HFF-Myc (cell line): ENCODE results near the gene INPP5A.
"Not testable (repeated sequence)": the region's sequence is repeated elsewhere in the genome, so short reads cannot be mapped to it uniquely, and the experiment has no call there.

ENCODE experiments used
- DNase-seq: peaks from one replicate; pipeline ENCODE4 v3.0.0-alpha.2; 2011; ENCODE audit warnings: low read depth; ENCODE audit errors: extremely low read depth
- H3K4me3 ChIP-seq: replicated peaks from 2 replicates; pipeline ENCODE4 v1.5.1; 2011; ENCODE audit warnings: low read depth, mild to moderate bottlenecking, control low read depth, low read length
- TF ChIP-seq, protein P1 (sequence below): IDR thresholded peaks from 2 replicates; pipeline ENCODE4 v1.5.1; 2012; ENCODE audit warnings: mild to moderate bottlenecking, low read depth, low read length, control low read depth; ENCODE audit errors: missing control alignments

Gene INPP5A

DNA sequence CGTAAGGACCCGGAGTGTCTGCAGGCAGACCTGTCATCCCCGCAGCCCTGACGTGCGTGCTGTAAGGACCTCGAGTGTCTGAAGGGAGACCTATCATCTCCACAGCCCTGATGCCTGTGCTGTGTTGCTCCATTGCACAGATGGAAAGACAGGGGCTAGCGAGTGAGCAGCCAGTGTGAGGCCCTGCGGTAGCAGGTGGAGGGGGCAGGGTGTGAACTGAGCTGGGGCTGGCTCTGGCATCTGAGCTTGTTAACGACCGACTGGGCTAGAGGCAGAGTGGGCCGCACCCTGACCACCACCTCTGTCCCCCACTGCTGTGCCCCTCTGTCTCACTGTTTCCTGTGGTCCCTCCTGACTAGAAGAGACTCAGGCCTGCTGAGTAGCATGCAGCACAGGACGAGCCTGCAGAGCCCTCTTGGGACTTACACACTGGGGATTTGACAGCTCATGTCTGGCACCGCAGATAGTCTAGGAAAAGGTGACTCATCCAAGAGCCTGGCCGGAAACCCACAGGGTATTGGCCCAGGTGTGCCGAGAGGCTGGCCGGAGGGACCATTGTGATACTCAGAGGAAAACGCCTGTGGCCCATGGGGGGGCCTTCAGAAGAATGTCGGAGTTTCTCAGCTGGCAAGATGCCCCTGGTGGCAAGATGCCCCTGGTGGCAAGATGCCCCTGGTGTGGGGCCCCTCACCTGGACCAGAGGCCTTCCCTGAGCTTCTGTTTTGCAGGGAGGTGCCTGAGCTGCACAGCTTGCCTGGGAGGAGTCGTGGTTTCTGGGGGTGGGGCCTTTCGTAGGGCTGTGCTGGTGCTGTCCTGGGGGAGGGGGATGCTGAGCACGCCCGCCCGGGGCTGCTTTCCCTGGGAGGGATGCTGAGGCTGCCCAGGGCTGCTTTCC is 34.3 kb downstream of the INPP5A start:
- peak; percentile 73 for DNase-seq
- H3K4me3 ChIP-seq = no peak overlapping the region
- TF ChIP-seq, protein P1, sequence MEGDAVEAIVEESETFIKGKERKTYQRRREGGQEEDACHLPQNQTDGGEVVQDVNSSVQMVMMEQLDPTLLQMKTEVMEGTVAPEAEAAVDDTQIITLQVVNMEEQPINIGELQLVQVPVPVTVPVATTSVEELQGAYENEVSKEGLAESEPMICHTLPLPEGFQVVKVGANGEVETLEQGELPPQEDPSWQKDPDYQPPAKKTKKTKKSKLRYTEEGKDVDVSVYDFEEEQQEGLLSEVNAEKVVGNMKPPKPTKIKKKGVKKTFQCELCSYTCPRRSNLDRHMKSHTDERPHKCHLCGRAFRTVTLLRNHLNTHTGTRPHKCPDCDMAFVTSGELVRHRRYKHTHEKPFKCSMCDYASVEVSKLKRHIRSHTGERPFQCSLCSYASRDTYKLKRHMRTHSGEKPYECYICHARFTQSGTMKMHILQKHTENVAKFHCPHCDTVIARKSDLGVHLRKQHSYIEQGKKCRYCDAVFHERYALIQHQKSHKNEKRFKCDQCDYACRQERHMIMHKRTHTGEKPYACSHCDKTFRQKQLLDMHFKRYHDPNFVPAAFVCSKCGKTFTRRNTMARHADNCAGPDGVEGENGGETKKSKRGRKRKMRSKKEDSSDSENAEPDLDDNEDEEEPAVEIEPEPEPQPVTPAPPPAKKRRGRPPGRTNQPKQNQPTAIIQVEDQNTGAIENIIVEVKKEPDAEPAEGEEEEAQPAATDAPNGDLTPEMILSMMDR = no peak

DNA sequence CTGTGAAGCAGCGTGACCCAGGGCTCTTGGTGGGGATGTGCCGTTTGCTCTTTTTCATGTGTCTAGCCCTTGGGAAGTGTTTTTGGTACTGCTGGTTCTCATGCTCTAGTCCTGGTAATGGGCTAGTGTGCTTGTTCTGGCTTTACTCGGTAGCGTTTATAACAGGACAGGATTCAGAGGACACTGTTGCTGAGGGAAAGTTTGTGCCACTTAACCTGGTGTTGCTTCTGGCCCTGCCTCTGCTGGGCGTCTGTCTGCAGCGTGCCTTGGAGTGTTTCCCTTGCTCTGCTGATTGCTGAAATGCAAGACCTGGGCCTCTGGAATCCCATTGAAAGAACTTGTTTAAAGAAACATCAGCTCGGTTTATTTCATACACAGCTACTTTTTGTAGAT is 35.0 kb downstream of the INPP5A start:
- no peak overlapping the region for H3K4me3 ChIP-seq
- no peak for DNase-seq
- TF ChIP-seq, protein P1 = no peak

DNA sequence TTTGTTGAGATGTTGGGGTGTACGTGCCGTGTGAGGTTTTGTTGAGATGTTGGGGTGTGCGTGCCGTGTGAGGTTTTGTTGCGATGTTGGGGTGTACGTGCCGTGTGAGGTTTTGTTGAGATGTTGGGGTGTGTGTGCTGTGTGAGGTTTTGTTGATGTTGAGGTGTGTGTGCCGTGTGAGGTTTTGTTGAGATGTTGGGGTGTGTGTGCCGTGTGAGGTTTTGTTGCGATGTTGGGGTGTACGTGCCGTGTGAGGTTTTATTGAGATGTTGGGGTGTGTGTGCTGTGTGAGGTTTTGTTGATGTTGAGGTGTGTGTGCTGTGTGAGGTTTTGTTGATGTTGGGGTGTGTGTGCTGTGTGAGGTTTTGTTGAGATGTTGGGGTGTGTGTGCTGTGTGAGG is 35.4 kb downstream of the INPP5A start:
- not testable (repeated sequence) for DNase-seq, H3K4me3 ChIP-seq

DNA sequence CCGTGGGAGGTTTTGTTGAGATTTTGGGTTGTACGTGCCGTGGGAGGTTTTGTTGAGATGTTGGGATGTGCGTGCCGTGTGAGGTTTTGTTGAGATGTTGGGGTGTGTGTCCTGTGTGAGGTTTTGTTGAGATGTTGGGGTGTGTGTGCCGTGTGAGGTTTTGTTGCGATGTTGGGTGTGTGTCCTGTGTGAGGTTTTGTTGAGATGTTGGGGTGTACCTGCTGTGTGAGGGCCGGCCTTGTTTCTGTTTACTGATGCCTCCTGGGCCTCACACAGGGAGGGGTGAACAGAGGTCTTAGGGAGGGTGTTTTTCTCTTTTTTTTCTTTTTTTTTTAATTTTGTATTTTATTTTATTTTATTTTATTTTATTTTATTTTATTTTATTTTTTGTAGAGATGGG is 36.7 kb downstream of the INPP5A start:
- no peak for DNase-seq
- no peak overlapping the region for H3K4me3 ChIP-seq
- TF ChIP-seq, protein P1 = no peak

DNA sequence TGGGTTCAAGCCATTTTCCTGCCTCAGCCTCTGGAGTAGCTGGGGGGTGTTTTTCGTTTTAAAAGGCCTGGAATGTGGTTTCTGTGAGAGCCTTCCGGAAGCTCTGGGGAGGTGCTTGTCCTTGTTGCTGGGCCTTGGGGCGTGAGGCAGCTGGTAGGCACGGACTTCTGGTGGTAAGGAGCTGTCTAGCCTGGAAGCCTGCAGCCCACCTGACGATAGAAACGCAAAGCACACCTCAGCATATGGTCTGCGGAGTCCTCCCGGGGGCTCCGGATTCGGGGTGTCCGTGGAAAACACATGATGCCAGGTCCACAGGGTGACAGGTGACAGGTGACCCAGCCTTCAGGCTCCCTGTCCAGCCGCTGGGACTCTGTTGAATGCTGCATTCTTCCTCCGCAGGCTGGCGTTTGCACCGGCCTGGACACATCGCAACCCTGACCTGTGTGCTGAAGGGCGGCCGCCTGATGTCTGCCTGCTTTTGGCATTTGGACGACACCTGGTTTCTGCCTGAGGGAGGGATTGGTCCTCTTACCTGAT is 37.3 kb downstream of the INPP5A start:
- no peak for DNase-seq
- TF ChIP-seq, protein P1 = no peak
- no peak overlapping the region for H3K4me3 ChIP-seq

DNA sequence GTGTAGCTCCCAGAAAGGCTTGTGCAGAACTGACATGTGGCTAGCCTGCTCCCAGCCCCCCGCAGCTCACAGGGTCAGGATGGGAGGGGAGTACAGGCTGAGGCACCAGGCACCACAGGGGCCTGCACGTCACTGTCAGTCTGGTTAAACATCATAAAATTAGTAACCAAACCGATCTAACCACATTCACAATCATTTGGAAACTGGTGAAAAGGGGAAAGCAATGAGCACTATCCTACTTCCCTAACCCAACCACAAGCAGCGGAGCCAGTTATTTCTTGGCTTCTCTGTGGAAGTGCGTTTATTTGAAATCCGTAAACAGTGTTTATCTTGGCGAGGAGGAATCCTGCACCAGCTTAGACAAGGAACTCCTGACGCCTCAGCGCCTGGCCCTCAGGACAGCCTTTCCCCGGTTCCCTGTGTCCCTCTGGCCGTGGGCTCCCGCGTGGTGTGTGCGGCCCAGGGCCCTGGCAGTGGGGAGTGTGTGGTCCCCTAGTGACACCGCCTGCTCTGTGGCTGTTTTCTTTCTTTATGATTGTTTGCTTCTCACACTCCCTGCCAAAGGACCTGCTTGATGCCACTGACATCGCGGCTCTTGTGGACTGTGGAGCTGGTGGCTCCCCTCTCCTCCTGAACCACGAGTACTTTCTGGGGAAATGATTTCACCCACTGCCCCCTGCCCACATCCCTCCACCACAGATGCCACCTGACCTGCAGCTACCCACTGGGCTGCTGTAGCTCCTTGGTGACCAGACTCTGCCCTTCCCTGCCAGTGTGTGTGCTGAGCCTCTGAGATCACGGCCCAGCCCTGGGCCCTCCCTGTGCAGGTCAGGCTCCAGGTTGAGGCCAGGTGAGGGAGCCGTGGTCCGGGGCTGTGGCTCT is 38.0 kb downstream of the INPP5A start:
- peak; percentile 42 for DNase-seq
- no peak overlapping the region for H3K4me3 ChIP-seq
- TF ChIP-seq, protein P1 = no peak
